HEK293 (cell line): ENCODE measurements around the gene DHRS7B.

Experiments
- CTCF ChIA-PET: fragments of 350-600 bp; formaldehyde crosslinking; extraction: SDS; loops from one replicate; lab custom pipeline; 2021; ENCODE audit warnings: antibody characterized with exemption; lab: Yijun Ruan, JAX
- POLR2A ChIA-PET: fragments of 300-600 bp; formaldehyde crosslinking; extraction: SDS; loops from one replicate; lab custom pipeline; 2020; ENCODE audit warnings: antibody characterized with exemption, inconsistent platforms; lab: Yijun Ruan, JAX
- H3K27ac ChIP-seq: fragments of 200-500 bp; sonication (Bioruptor generic); 2 replicates; pipeline ENCODE4 v1.5.1; 2014; ENCODE audit warnings: low read depth, low read length, control low read depth, inconsistent platforms; ENCODE audit errors: extremely low read depth
- H3K36me3 ChIP-seq, 2 experiments: fragments of 200-500 bp in 1 of 2; sonication (Bioruptor generic) in 1 of 2; 1 replicate in 1 of 2; 2 replicates in 1 of 2; pipeline ENCODE4 v1.5.1; 2014 to 2017; ENCODE audit warnings: inconsistent platforms in 2 of 2, low read length in 2 of 2; ENCODE audit not compliant: control insufficient read depth in 2 of 2, insufficient read depth in 1 of 2
- H3K4me1 ChIP-seq: fragments of 200-500 bp; sonication (Bioruptor generic); 2 replicates; pipeline ENCODE4 v1.5.1; 2014; ENCODE audit warnings: mild to moderate bottlenecking, low read length, inconsistent platforms; ENCODE audit not compliant: control insufficient read depth, insufficient read depth
- H3K4me3 ChIP-seq: 2 replicates; pipeline ENCODE4 v1.5.1; 2011; ENCODE audit warnings: low read depth, mild to moderate bottlenecking, control low read depth, low read length, moderate library complexity
- H3K9me3 ChIP-seq: fragments of 200-500 bp; sonication (Bioruptor generic); 2 replicates; pipeline ENCODE4 v1.5.1; 2014; ENCODE audit warnings: low read depth, low read length, inconsistent platforms; ENCODE audit not compliant: control insufficient read depth, insufficient read depth
- GLI2 ChIP-seq: fragments of 450-650 bp; formaldehyde crosslinking; IDR thresholded peaks from 2 replicates; pipeline ENCODE4; 2017; ENCODE audit warnings: missing biosample characterization, missing genetic modification characterization, low read depth, borderline replicate concordance
- GLI4 ChIP-seq: fragments of 450-650 bp; formaldehyde crosslinking; IDR thresholded peaks from 2 replicates; pipeline ENCODE4 v1.5.1; 2016; ENCODE audit warnings: missing biosample characterization, missing genetic modification characterization
- GLIS2 ChIP-seq: fragments of 450-650 bp; formaldehyde crosslinking; IDR thresholded peaks from 2 replicates; pipeline ENCODE4 v1.5.1; 2016; ENCODE audit warnings: missing biosample characterization, missing genetic modification characterization
- KLF16 ChIP-seq: fragments of 450-650 bp; formaldehyde crosslinking; IDR thresholded peaks from 2 replicates; pipeline ENCODE4 v1.5.1; 2017; ENCODE audit warnings: missing biosample characterization, missing genetic modification characterization
- KLF8 ChIP-seq: fragments of 450-650 bp; formaldehyde crosslinking; IDR thresholded peaks from 2 replicates; pipeline ENCODE4 v1.5.1; 2016; ENCODE audit warnings: missing biosample characterization, missing genetic modification characterization
- RBAK ChIP-seq: fragments of 450-650 bp; formaldehyde crosslinking; IDR thresholded peaks from 2 replicates; pipeline ENCODE4 v1.5.1; 2016; ENCODE audit warnings: missing biosample characterization, missing genetic modification characterization
- ZEB2 ChIP-seq: fragments of 450-650 bp; formaldehyde crosslinking; IDR thresholded peaks from 2 replicates; pipeline ENCODE4 v1.5.1; 2016; ENCODE audit warnings: missing biosample characterization, missing genetic modification characterization
- ZNF132 ChIP-seq: fragments of 450-650 bp; formaldehyde crosslinking; IDR thresholded peaks from 2 replicates; pipeline ENCODE4 v1.5.1; 2017; ENCODE audit warnings: missing biosample characterization, missing genetic modification characterization, borderline replicate concordance
- ZNF157 ChIP-seq: fragments of 450-650 bp; formaldehyde crosslinking; IDR thresholded peaks from 2 replicates; pipeline ENCODE4 v1.5.1; 2016; ENCODE audit warnings: missing biosample characterization, missing genetic modification characterization
- ZNF169 ChIP-seq: fragments of 450-650 bp; formaldehyde crosslinking; IDR thresholded peaks from 2 replicates; pipeline ENCODE4 v1.5.1; 2016; ENCODE audit warnings: missing biosample characterization, missing genetic modification characterization
- ZNF184 ChIP-seq: fragments of 450-650 bp; IDR thresholded peaks from 2 replicates; pipeline ENCODE4 v1.5.1; 2018; ENCODE audit warnings: missing biosample characterization, mild to moderate bottlenecking, missing genetic modification characterization
- ZNF391 ChIP-seq: fragments of 450-650 bp; formaldehyde crosslinking; IDR thresholded peaks from 2 replicates; pipeline ENCODE4 v1.5.1; 2016; ENCODE audit warnings: low read depth, missing biosample characterization, missing genetic modification characterization, borderline replicate concordance
- ZNF426 ChIP-seq: fragments of 450-650 bp; formaldehyde crosslinking; IDR thresholded peaks from 2 replicates; pipeline ENCODE4 v1.5.1; 2017; ENCODE audit warnings: missing biosample characterization, missing genetic modification characterization, mild to moderate bottlenecking, inconsistent platforms, moderate library complexity
- ZNF473 ChIP-seq: fragments of 450-650 bp; formaldehyde crosslinking; IDR thresholded peaks from 2 replicates; pipeline ENCODE4 v1.5.1; 2017; ENCODE audit warnings: missing biosample characterization, missing genetic modification characterization
- ZNF558 ChIP-seq: fragments of 450-650 bp; formaldehyde crosslinking; IDR thresholded peaks from 2 replicates; pipeline ENCODE4 v1.5.1; 2016; ENCODE audit warnings: missing biosample characterization, missing genetic modification characterization
- ZNF560 ChIP-seq: fragments of 450-650 bp; formaldehyde crosslinking; IDR thresholded peaks from 2 replicates; pipeline ENCODE4 v1.5.1; 2017; ENCODE audit warnings: missing biosample characterization, missing genetic modification characterization, borderline replicate concordance
- ZNF629 ChIP-seq: fragments of 450-650 bp; formaldehyde crosslinking; IDR thresholded peaks from 2 replicates; pipeline ENCODE4 v1.5.1; 2017; ENCODE audit warnings: missing biosample characterization, missing genetic modification characterization
- ZNF654 ChIP-seq: fragments of 450-650 bp; formaldehyde crosslinking; IDR thresholded peaks from 2 replicates; pipeline ENCODE4 v1.5.1; 2016; ENCODE audit warnings: low read depth, missing biosample characterization, missing genetic modification characterization
- ZNF830 ChIP-seq: fragments of 450-650 bp; IDR thresholded peaks from 2 replicates; pipeline ENCODE4 v1.5.0; 2018; ENCODE audit warnings: missing biosample characterization, missing genetic modification characterization, low read depth, mild to moderate bottlenecking, moderate library complexity
- ZNF837 ChIP-seq: fragments of 450-650 bp; formaldehyde crosslinking; IDR thresholded peaks from 2 replicates; pipeline ENCODE4 v1.5.1; 2016; ENCODE audit warnings: missing biosample characterization, missing genetic modification characterization
- ZSCAN23 ChIP-seq: fragments of 450-650 bp; formaldehyde crosslinking; IDR thresholded peaks from 2 replicates; pipeline ENCODE4 v1.5.1; 2016; ENCODE audit warnings: missing biosample characterization, missing genetic modification characterization
- TF ChIP-seq, protein P1 (sequence below): fragments of 450-650 bp; formaldehyde crosslinking; IDR thresholded peaks from 2 replicates; pipeline ENCODE4 v1.5.1; 2016; ENCODE audit warnings: missing biosample characterization, missing genetic modification characterization
- TF ChIP-seq, protein P2 (sequence below): fragments of 450-650 bp; formaldehyde crosslinking; IDR thresholded peaks from 2 replicates; pipeline ENCODE4 v1.5.1; 2016; ENCODE audit warnings: missing biosample characterization, missing genetic modification characterization
- TF ChIP-seq, protein P3 (sequence below): fragments of 450-650 bp; formaldehyde crosslinking; IDR thresholded peaks from 2 replicates; pipeline ENCODE4 v1.5.1; 2016; ENCODE audit warnings: missing biosample characterization, missing genetic modification characterization

Gene DHRS7B

DNA sequence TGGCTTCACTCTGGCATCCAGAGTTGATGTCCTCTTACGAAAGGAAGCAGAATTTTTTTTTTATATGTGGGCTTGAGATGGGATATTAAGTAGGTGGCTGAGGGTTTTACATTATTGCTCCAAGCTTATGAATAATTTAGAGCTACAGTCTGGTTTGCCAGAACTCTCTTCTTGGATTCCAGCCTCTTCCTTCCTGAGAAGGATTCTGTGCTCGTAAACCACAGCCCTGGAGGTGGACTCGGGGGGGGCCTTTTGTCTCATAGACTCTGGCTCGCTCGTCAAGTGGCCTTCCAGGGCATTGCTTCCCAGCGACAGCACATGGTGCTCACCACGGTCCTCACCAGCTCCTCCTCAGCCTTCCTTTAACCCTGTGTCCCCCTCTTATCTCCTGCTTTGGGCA, 44.0 kb downstream of the DHRS7B start:
- ChIA-PET CTCF (interaction anchor here (0.9 kb wide), 1 partner anchor 341 kb away, joined by 3 read pairs; no protein-coding TSS in a partner anchor), POLR2A (no interaction called here)

DNA sequence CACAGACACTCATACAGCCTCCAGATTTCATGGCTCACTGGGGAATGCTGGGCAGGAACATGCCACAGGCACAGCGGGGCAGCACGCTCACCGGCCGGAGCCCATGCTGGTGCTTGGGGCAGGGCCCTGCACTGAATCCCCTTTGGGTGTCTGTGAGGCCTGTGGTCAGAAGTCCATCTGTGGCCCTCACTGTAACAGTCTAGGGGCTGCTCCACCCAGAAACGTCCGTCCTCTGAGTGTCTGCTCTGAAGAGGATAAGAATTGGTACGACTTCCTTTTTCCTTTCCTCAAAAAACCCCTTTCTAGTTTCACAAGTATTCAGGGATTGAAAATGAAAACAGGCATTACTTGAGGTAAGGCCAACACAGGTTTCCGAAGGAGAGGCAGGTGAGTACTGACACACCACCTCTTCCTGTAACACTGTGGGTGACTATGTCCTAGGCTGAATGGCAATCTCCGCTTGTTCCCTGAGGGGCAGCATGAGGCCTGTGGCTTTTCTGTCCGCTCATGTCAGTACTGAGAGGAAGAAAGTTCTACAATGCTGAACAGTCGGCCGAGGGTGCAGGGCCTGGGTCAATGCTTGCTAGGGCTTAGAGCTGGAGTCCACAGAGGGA, 44.7 kb downstream of the DHRS7B start:
- ChIA-PET POLR2A (no interaction called here), CTCF (no interaction called here)
- H3K4me1 ChIP-seq, result no peaks in the 10 kb centered on the region
- peaks cover 0 to 32% of the 10 kb centered on the region in 2 experiments; a peak in 2 of 3 replicates for H3K36me3 ChIP-seq
- no peak for TF ChIP-seq GLI4 (tag by site-specific recombination)
- TF ChIP-seq RBAK (tag by site-specific recombination), result no peak
- TF ChIP-seq ZNF426 (tag by site-specific recombination), result no peak
- TF ChIP-seq ZNF654 (tag by site-specific recombination), result no peak
- no peak for TF ChIP-seq ZEB2 (tag by site-specific recombination)
- no peak for TF ChIP-seq ZNF184 (tag by site-specific recombination)
- TF ChIP-seq ZNF157 (tag by site-specific recombination), result no peak
- no peak for TF ChIP-seq ZNF169 (tag by site-specific recombination)
- TF ChIP-seq ZNF391 (tag by site-specific recombination), result no peak
- TF ChIP-seq ZNF830 (tag by site-specific recombination), result no peak
- TF ChIP-seq, protein P1, sequence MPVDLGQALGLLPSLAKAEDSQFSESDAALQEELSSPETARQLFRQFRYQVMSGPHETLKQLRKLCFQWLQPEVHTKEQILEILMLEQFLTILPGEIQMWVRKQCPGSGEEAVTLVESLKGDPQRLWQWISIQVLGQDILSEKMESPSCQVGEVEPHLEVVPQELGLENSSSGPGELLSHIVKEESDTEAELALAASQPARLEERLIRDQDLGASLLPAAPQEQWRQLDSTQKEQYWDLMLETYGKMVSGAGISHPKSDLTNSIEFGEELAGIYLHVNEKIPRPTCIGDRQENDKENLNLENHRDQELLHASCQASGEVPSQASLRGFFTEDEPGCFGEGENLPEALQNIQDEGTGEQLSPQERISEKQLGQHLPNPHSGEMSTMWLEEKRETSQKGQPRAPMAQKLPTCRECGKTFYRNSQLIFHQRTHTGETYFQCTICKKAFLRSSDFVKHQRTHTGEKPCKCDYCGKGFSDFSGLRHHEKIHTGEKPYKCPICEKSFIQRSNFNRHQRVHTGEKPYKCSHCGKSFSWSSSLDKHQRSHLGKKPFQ, result no peak
- TF ChIP-seq ZNF837 (tag by site-specific recombination), result no peak
- TF ChIP-seq ZNF473 (tag by site-specific recombination), result no peak
- TF ChIP-seq GLI2 (tag by site-specific recombination), result no peak
- no peak for TF ChIP-seq ZNF558 (tag by site-specific recombination)
- no peak for TF ChIP-seq ZNF560 (tag by site-specific recombination)
- no peak for TF ChIP-seq GLIS2 (tag by site-specific recombination)
- no peaks in the 10 kb centered on the region for H3K9me3 ChIP-seq
- no peak overlapping the region for H3K4me3 ChIP-seq
- no peak overlapping the region for H3K27ac ChIP-seq

More for the DNA sequence above, 44.0 kb downstream of the DHRS7B start:
- H3K36me3 ChIP-seq, result peaks cover 0 to 32% of the 10 kb centered on the region in 2 experiments; a peak in 2 of 3 replicates
- TF ChIP-seq ZNF132 (tag by site-specific recombination) (no peak), ZSCAN23 (tag by site-specific recombination) (no peak), ZNF629 (tag by site-specific recombination) (no peak), KLF8 (no peak), KLF16 (tag by site-specific recombination) (no peak)
- TF ChIP-seq, protein P2, sequence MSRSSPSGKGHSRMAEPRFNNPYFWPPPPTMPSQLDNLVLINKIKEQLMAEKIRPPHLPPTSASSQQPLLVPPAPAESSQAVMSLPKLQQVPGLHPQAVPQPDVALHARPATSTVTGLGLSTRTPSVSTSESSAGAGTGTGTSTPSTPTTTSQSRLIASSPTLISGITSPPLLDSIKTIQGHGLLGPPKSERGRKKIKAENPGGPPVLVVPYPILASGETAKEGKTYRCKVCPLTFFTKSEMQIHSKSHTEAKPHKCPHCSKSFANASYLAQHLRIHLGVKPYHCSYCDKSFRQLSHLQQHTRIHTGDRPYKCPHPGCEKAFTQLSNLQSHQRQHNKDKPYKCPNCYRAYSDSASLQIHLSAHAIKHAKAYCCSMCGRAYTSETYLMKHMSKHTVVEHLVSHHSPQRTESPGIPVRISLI (tag by site-specific recombination), result no peak
- TF ChIP-seq, protein P3, sequence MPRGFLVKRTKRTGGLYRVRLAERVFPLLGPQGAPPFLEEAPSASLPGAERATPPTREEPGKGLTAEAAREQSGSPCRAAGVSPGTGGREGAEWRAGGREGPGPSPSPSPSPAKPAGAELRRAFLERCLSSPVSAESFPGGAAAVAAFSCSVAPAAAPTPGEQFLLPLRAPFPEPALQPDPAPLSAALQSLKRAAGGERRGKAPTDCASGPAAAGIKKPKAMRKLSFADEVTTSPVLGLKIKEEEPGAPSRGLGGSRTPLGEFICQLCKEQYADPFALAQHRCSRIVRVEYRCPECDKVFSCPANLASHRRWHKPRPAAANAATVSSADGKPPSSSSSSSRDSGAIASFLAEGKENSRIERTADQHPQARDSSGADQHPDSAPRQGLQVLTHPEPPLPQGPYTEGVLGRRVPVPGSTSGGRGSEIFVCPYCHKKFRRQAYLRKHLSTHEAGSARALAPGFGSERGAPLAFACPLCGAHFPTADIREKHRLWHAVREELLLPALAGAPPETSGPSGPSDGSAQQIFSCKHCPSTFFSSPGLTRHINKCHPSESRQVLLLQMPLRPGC (tag by site-specific recombination), result no peak
- H3K4me1 ChIP-seq, result no peaks in the 10 kb centered on the region
- H3K9me3 ChIP-seq, result no peaks in the 10 kb centered on the region
- no peak overlapping the region for H3K27ac ChIP-seq
- no peak overlapping the region for H3K4me3 ChIP-seq
